ENCODE results near the gene KCNG4. TPM values are rescaled to one million over a fixed set of nuclear protein-coding genes. Genes with fewer than 3 reads are reported as not detected.

Gene KCNG4
- total and polyA plus RNA-seq, 4 donors, result not detected

GRCh38 chr16:84258266-84258665 lies 18.5 kb upstream of the KCNG4 start:
- Histone ChIP-seq H3K27me3 (ENCODE audit: control insufficient read depth in 4 of 4, insufficient read depth in 4 of 4, low read length in 3 of 4) (peaks cover 0 to 2% (median 0%) of the 10 kb centered on the region in 4 donors), H3K36me3 (ENCODE audit: control insufficient read depth in 4 of 4, insufficient read depth in 3 of 4, low read depth in 1 of 4, low read length in 3 of 4) (no peaks in the 10 kb centered on the region), H3K9me3 (ENCODE audit: control insufficient read depth in 4 of 4, low read length in 3 of 4) (peaks cover 0 to 3% (median 1%) of the 10 kb centered on the region in 4 donors), H3K27ac (ENCODE audit: low read depth in 1 of 2, low read length in 2 of 2) (no peak overlapping the region), H3K9ac (ENCODE audit: low read depth in 1 of 2, low read length in 2 of 2) (no peak overlapping the region), H3K4me3 (ENCODE audit: low read depth in 1 of 3, low read length in 3 of 3) (no peak overlapping the region), H3K4me1 (ENCODE audit: control insufficient read depth in 4 of 4, insufficient read depth in 4 of 4, low read length in 3 of 4) (no peaks in the 10 kb centered on the region)
- no peak for TF ChIP-seq ZBTB33 (IDR thresholded peaks at IDR 0.05)
- TF ChIP-seq RXRA (IDR thresholded peaks at IDR 0.05), result no peak
- no peak for TF ChIP-seq YY1 (IDR thresholded peaks at IDR 0.05)
- TF ChIP-seq HNF4G (IDR thresholded peaks at IDR 0.05), result no peak
- TF ChIP-seq MAX (IDR thresholded peaks at IDR 0.05), result no peak
- no peak for TF ChIP-seq ATF3 (IDR thresholded peaks at IDR 0.05)
- no peak for TF ChIP-seq JUND (IDR thresholded peaks at IDR 0.05)
- no peak for TF ChIP-seq FOXA2 (IDR thresholded peaks at IDR 0.05)
- TF ChIP-seq TAF1 (conservative IDR thresholded peaks at IDR 0.05), result no peak
- no peak for TF ChIP-seq CTCF (IDR thresholded peaks at IDR 0.05; ENCODE audit: low read depth, low read length, missing input control)
- no peak for TF ChIP-seq SP1 (IDR thresholded peaks at IDR 0.05)
- TF ChIP-seq GABPA (IDR thresholded peaks at IDR 0.05 in 1 of 2, conservative IDR thresholded peaks at IDR 0.05 in 1 of 2), result no peak
- TF ChIP-seq EGR1 (IDR thresholded peaks at IDR 0.05; ENCODE audit: low read depth in 2 of 2), result no peak
- no peak for TF ChIP-seq RAD21 (IDR thresholded peaks at IDR 0.05)
- no peak for TF ChIP-seq NR2F2 (IDR thresholded peaks at IDR 0.05)
- no peak for TF ChIP-seq FOXA1 (IDR thresholded peaks at IDR 0.05)
- TF ChIP-seq HNF4A (conservative IDR thresholded peaks at IDR 0.05), result no peak
- TF ChIP-seq REST (IDR thresholded peaks at IDR 0.05), result no peak
- DNase-seq (ENCODE audit: low spot score), result no peak
- WGBS, result 86% methylated on average over 11 of the region's 11 CpGs

Measured in liver (tissue), 9 donors.